ENCODE results near the gene C22orf42.

The C22orf42 gene

DNA sequence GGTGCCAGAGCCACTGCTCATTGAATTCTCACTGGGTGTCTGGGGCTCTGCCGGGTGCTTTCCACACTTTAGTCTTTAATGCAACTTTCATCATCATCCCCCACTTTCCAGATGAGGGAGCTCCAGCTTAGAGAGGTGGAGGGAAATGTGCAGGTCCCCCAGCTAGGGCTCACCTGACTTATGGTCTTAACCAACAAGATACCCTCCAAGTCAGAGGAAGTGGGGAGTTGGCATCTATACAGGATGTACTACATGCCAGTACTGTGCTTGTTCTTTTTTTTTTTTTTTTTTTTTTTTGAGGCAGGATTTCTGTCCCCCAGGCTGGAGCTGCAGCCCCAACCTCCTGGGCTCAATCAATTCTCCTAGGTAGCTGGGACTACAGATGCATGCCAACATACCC lies 26.3 kb downstream of the C22orf42 start:
- no peak for DNase-seq

DNA sequence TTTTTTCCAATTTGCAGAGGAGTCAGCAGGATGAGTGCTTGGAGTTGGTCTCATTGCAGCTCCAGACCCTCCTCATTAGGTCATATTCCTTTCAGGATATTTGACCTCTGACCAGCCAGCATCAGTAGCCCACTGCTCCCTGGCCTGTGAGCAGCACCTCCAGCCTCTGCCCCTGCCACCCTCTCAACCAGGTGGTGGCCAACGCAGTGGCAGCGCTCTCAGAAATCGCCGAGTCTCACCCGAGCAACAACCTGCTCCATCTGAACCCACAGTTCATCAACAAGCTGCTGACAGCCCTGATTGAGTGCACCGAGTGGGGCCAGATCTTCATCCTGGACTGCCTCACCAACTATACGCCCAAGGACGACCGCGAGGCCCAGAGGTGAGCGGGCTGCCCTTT lies 27.0 kb downstream of the C22orf42 start:
- DNase-seq, result no peak

DNA sequence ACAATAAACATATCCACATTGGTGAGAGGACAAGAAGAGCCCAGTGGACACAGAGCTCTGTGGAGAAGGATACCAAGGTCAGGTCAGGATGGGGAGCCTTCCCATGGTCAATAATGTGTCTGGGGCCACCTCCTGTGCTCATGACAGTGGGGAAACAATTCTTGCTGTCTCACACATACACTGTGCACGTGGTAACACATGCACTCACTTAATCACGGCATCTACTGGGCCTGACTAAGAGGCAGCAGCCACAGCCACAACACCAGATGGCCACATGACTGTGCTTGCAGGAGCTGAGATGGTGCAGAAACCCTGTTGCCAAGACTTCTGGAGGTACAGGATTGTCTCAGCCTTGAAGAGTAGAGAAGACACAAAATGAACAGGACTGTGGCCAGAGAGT lies 28.6 kb downstream of the C22orf42 start:
- no peak for DNase-seq

DNA sequence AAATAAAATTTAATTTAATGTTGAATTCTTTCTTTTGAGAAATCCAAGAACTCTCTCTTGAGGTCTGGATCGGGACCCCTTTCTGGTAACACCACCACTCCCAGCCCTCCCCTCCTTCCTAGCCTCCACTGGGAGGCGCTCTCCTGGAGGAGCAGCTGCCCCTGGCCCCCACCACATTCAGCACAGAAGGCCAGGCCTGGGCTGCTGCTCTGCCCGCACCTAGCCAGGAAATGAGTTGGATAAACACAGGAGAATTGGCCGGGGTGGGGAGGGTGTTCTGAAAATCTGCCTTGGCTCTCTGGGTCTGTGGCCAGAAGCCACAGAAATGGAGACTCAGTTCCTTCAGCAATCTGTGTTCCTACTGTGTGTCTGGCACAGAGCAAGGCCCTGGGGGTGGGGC lies 31.2 kb downstream of the C22orf42 start:
- no peak for DNase-seq

DNA sequence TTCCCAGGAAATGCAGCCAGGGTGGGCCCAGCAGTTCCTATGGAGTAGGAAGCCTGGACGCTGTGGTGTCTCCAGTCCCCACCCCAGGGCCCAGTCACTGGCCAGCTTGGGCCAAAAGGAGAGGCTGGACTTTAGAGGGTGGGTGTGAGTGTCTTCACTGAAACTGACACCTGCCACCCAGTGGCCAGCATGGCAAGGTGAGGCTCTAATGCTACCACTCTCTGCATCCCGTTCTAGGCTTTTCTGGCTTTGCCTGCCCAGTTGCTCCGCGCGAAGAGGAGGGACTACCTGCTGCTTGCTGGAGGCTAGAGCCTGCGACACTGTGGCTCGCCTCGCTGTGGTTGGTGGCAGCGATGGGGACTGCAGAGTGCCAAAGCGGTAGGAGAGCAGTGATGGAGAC lies 35.4 kb downstream of the C22orf42 start:
- DNase-seq, result no peak

DNA sequence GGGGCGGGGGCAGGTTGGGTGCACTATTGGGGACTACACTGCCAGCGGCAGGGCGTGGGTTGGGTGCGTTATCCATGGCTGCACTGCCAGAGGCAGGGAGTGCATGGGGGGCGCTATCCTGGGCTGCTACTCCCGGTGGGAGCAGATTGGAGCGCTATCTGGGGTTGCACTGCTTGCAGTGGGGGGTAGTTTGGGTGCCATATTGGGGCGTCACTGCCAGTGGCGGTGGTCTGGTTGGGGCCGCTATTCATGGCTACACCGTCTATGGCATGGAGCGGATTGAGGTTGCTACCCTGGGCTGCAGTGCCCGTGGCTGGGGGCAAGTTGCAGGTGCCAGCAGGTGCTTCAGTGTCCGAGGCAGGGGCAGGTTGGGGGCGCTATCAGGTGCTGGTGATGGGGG lies 36.2 kb downstream of the C22orf42 start:
- DNase-seq, result no peak

DNA sequence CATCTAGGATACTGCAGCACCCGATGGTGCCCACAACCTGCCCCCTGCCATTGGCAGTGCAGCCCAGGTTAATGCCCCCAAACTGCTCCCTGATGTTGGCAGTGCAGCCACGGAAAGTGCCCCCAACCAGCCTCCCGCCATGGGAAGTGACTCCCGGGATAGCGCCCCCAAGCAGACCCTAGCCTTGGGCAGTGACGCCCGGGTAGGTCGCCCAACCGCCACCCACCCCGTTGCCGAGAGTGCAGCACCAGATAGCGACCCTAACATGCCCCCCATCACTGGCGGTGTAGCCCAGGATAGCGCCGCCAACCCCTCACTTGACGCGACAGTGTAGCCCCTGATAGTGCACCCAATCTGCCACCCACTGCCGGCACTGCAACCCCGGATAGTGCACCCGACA lies 38.5 kb downstream of the C22orf42 start:
- DNase-seq, result no peak

DNA sequence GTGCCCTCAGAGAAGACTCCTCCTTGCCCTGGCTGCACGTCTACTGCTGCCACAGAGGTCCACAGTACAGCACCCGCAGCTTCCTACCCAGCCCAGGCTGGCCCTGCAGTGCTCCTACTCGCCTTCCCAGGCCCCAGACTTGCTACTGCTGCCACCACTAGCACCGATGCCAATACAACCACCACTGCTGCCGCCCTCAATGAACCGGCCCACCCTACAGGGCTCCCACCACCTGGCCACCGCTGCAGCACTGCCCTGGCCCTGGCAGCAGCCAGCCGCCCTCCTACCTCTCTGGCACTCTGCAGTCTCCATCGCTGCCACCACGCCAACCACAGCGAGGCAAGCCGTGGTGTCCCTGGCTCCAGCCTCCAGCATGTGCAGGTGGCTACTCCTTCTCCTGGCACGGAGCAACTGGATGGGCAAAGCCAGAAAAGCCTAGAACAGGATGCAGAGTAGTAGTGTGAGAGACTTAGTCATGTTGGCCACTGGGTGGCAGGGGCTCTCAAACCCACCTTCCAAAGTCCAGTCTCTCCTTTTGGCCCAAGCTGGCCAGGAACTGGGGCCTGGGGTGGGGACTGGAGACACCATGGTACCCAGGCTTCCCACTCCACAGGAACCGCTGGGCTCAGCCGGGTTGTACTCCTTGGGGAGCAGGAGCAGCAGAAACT lies 39.4 kb downstream of the C22orf42 start:
- DNase-seq, result no peak

DNA sequence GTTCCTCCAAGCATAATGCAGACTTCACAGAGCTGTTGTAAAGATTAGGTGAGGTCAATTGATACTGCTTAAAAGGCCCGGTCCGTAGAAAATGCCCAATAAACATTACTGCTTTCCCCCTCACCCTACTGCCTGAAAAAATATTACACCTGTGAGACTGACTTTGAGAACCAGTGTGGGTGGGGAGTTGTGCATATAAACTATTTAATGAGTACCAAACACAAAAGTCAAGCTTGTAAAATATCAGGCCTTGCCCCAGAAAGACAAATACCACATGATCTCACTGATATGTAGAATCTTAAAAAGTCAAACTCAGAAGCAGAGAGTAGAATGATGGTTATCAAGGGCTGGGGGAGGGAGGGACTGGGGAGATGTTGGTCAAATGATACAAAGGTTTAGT lies 46.7 kb downstream of the C22orf42 start:
- no peak for DNase-seq

DNA sequence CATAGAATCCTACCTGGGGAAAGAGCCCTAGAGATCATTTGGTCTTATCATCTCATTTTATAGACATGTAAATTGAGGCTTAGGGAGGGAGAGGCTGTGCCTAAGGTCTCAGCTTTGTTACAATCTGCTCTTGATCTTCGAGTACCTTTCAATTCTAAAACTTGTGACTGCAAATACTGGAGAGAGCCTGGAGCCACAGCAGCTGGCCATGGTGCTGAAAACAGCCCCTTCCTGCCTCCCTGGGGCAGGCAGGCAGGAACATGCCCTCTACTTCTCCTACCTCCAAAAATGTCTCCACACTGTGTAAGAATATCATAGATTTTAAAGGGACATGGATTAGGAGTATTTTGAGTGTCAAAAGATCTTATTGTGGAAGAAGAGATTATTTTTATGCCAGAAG lies 52.2 kb downstream of the C22orf42 start:
- no peak for DNase-seq

DNA sequence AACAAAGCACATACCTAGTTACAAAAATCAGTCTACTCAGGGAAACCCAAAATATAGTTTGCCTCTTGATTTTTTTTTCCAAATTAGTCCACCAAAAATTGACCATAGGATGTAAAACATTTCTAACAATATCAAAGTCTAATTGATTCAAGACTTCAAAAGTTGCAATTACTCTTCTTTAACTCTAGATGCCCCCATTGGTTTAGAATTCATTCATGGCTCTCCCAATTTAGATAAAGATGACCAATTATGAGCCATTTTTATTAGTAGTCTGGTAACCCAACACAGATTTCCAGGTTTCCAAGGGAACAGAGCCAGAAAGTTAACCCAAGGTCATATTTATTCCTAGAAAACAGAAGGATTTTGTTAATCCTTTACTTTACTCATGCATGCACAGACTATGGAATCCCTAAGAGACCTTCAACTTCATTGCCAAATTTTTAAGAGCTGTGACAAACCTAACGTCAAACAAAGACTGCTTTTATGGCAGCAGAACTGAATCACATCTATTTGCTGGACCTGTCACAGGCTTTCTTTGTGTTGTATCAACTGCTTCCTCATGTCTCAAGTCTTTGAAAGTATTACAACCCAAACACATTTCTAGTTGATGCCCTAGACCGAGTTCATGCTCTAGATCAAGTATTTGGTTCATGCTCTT lies 55.3 kb downstream of the C22orf42 start:
- no peak for DNase-seq

DNA sequence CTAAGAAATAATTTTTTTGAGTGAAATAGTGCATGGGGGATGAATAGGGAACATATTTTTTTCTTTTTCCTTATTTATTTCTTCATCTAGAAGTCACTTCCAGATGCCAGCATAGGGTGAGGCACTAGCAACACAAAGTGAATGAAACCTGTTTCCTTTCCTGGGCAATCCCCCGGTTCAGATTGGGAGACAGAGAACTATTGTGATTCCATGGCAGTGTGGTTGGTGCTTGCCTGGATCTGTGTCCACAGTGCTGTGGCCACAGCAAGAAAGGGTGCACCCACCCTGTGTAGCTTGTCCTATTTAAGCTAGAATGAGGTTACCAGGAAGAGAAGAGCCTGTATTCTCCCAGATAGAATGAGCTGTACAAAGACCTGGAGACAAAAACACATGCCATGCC lies 58.4 kb downstream of the C22orf42 start:
- no peak for DNase-seq
